ENCODE measurements around the gene ENOSF1.

DNA sequence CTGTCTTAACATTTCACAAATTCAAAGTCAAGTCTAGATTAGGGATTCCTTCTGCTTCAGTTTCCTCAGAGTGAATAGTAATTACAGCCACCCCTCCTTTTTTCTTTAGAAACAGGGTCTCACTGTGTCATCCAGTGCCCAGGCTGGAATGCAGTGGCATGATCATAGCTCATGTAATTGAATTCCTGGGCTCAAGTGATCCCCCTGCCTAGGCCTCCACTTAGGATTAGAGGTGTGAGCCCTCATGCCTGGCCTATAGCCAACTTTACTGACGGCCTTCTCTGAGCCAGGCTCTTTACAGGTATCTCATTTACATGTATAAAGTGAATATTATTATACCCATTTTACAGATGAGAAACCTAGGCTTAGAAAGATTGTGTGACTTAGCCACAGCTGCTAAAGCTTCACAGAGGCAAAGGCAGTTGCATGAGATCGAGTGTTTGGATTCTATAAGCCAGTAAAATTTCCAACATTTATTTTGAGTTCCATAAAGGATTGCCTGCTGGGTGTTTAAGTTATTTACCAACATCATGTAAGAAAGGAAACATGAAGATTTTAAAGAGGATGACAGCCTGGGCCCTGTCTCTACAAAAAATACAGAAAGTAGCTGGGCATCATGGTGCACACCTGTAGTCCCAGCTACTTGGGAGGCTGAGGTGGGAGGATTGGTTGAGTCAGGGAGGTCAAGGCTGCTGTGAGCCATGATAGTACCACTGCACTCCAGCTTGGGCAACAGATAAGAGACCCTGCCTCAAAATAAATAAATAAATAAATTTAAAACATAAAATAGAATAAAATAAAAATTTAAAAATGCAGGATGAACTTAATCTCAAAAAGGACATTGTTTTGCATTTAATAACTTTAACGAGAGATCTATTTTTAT lies 1.8 kb downstream of the ENOSF1 start:
- TF ChIP-seq, protein P1, sequence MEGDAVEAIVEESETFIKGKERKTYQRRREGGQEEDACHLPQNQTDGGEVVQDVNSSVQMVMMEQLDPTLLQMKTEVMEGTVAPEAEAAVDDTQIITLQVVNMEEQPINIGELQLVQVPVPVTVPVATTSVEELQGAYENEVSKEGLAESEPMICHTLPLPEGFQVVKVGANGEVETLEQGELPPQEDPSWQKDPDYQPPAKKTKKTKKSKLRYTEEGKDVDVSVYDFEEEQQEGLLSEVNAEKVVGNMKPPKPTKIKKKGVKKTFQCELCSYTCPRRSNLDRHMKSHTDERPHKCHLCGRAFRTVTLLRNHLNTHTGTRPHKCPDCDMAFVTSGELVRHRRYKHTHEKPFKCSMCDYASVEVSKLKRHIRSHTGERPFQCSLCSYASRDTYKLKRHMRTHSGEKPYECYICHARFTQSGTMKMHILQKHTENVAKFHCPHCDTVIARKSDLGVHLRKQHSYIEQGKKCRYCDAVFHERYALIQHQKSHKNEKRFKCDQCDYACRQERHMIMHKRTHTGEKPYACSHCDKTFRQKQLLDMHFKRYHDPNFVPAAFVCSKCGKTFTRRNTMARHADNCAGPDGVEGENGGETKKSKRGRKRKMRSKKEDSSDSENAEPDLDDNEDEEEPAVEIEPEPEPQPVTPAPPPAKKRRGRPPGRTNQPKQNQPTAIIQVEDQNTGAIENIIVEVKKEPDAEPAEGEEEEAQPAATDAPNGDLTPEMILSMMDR (IDR thresholded peaks at IDR 0.05) = no peak
- TF ChIP-seq POLR2A (IDR thresholded peaks at IDR 0.05) = no peak

All from heart left ventricle (tissue), 13 donors.